Uterus (tissue), 2 donors: ENCODE data around the gene FNIP1.

Experiments
- CTCF ChIP-seq, 4 experiments: fragments of 200-600 bp in 2 of 4; fragments of 450-650 bp in 2 of 4; sonication (generic) in 2 of 4; IDR thresholded peaks; one replicate each; pipeline ENCODE4 v1.5.1; 2016 to 2019; ENCODE audit warnings: antibody characterized with exemption in 4 of 4, mild to moderate bottlenecking in 2 of 4, moderate library complexity in 1 of 4
- POLR2A ChIP-seq, 2 donors: fragments of 450-650 bp; IDR thresholded peaks; one replicate each; pipeline ENCODE4 v1.6.1; 2016; ENCODE audit warnings: antibody characterized with exemption in 2 of 2, mild to moderate bottlenecking in 1 of 2, moderate library complexity in 1 of 2

- TF ChIP-seq CTCF (IDR thresholded peaks at IDR 0.05) (no peak), POLR2A (IDR thresholded peaks at IDR 0.05) (no peak)
These were observed 1.6 kb downstream of the FNIP1 start for GRCh38 chr5:131795228-131795627.
